WTC11 (cell line): ENCODE data around the gene CIAPIN1.

Experiments
- ATF1 ChIP-seq: sonication (generic); formaldehyde crosslinking; IDR thresholded peaks from 2 replicates; pipeline ENCODE4 v1.8.1; 2023; ENCODE audit warnings: mild to moderate bottlenecking, moderate library complexity, missing genetic modification reagents
- E2F1 ChIP-seq: sonication (generic); formaldehyde crosslinking; IDR thresholded peaks from 2 replicates; pipeline ENCODE4 v1.8.0; 2022; ENCODE audit warnings: mild to moderate bottlenecking, missing genetic modification reagents
- ZNF121 ChIP-seq: sonication (generic); formaldehyde crosslinking; IDR thresholded peaks from 2 replicates; pipeline ENCODE4 v1.8.0; 2023; ENCODE audit warnings: missing genetic modification reagents
- TF ChIP-seq, protein P1 (sequence below): fragments of 200-600 bp; IDR thresholded peaks from 2 replicates; pipeline ENCODE4 v1.8.0; 2022; ENCODE audit warnings: antibody characterized with exemption
- TF ChIP-seq, protein P2 (sequence below): sonication (generic); formaldehyde crosslinking; IDR thresholded peaks from 2 replicates; pipeline ENCODE4 v1.8.0; 2022; ENCODE audit warnings: mild to moderate bottlenecking, missing genetic modification reagents

DNA sequence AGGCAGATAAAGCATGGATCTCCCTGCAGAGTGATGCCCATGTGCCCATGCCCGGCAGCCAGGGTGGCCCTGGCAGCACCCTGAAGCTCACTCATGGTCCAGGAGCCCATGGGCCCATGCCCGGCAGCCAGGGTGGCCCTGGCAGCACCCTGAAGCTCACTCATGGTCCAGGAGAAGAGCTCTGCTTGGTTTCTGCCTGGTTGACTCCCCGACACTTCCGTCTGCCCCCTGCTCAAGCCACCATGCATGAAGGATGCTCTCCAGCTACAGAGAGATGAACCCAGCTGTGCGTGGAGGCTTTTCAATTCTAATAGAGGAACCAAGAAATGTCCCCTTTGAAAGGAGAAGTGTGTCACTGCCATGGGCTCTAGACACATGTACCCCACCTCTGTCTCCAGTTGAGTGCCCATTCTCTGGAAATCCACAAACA, 33.9 kb downstream of the CIAPIN1 start:
- TF ChIP-seq E2F1 (CRISPR knock-in tag) (no peak), ZNF121 (CRISPR knock-in tag) (no peak), ATF1 (CRISPR knock-in tag) (no peak)
- TF ChIP-seq, protein P1, sequence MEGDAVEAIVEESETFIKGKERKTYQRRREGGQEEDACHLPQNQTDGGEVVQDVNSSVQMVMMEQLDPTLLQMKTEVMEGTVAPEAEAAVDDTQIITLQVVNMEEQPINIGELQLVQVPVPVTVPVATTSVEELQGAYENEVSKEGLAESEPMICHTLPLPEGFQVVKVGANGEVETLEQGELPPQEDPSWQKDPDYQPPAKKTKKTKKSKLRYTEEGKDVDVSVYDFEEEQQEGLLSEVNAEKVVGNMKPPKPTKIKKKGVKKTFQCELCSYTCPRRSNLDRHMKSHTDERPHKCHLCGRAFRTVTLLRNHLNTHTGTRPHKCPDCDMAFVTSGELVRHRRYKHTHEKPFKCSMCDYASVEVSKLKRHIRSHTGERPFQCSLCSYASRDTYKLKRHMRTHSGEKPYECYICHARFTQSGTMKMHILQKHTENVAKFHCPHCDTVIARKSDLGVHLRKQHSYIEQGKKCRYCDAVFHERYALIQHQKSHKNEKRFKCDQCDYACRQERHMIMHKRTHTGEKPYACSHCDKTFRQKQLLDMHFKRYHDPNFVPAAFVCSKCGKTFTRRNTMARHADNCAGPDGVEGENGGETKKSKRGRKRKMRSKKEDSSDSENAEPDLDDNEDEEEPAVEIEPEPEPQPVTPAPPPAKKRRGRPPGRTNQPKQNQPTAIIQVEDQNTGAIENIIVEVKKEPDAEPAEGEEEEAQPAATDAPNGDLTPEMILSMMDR: no peak
- TF ChIP-seq, protein P2, sequence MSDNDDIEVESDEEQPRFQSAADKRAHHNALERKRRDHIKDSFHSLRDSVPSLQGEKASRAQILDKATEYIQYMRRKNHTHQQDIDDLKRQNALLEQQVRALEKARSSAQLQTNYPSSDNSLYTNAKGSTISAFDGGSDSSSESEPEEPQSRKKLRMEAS (CRISPR knock-in tag): no peak
